Pons (tissue), 1 donor: ENCODE data around the gene ASB1.

Source experiments
- DNase-seq: peaks from one replicate; pipeline ENCODE4 v3.0.0-alpha.2; 2016; ENCODE audit warnings: low spot score

Gene ASB1

GRCh38 chr2:238444242-238444641 lies 17.5 kb downstream of the ASB1 start:
- DNase-seq = no peak

GRCh38 chr2:238445409-238446190 lies 18.9 kb downstream of the ASB1 start:
- DNase-seq = no peak

- DNase-seq = no peak
These were observed 19.6 kb downstream of the ASB1 start for GRCh38 chr2:238446371-238446770.

- DNase-seq = no peak
These were observed 21.6 kb downstream of the ASB1 start for GRCh38 chr2:238448031-238448955.

GRCh38 chr2:238449241-238449640 lies 22.5 kb downstream of the ASB1 start:
- DNase-seq = no peak

GRCh38 chr2:238449909-238450417 lies 23.2 kb downstream of the ASB1 start:
- DNase-seq = peak; percentile 26

- DNase-seq = no peak
These were observed 23.7 kb downstream of the ASB1 start for GRCh38 chr2:238450440-238450861.

- DNase-seq = no peak
These were observed 27.1 kb downstream of the ASB1 start for GRCh38 chr2:238453842-238454241.

GRCh38 chr2:238456449-238456848 lies 29.7 kb downstream of the ASB1 start:
- DNase-seq = no peak

- DNase-seq = no peak
These were observed 30.5 kb downstream of the ASB1 start for GRCh38 chr2:238456970-238457926.

- no peak for DNase-seq
These were observed 31.2 kb downstream of the ASB1 start for GRCh38 chr2:238457927-238458324.

GRCh38 chr2:238458651-238459050 lies 31.9 kb downstream of the ASB1 start:
- no peak for DNase-seq

- peak; percentile 40 for DNase-seq
These were observed 32.4 kb downstream of the ASB1 start for GRCh38 chr2:238459081-238459629.

GRCh38 chr2:238461051-238461450 lies 34.3 kb downstream of the ASB1 start:
- no peak for DNase-seq

- no peak for DNase-seq
These were observed 34.8 kb downstream of the ASB1 start for GRCh38 chr2:238461491-238461890.

- no peak for DNase-seq
These were observed 35.2 kb downstream of the ASB1 start for GRCh38 chr2:238461916-238462315.

GRCh38 chr2:238462782-238463396 lies 36.2 kb downstream of the ASB1 start:
- no peak for DNase-seq

GRCh38 chr2:238464389-238464788 lies 37.7 kb downstream of the ASB1 start:
- no peak for DNase-seq

- no peak for DNase-seq
These were observed 38.9 kb downstream of the ASB1 start for GRCh38 chr2:238465487-238466242.

- DNase-seq = no peak
These were observed 39.6 kb downstream of the ASB1 start for GRCh38 chr2:238466243-238466756.
